Measurements from ENCODE around the gene IER2.
A peak's percentile ranks its signal among the peaks of the same experiment; 100 is the strongest.
"Not testable (repeated sequence)": the region's sequence is repeated elsewhere in the genome, so short reads cannot be mapped to it uniquely, and the experiment has no call there.

Gene IER2

GRCh38 chr19:13190781-13191540, 40.8 kb downstream of the IER2 start:
- no peak for DNase-seq (ENCODE audit: low read depth in 1 of 2, low spot score in 1 of 2)

- DNase-seq (ENCODE audit: low read depth in 1 of 2, low spot score in 1 of 2): peak in 1 of 2 donors; percentile 37
Observed at GRCh38 chr19:13195678-13196077, 45.5 kb downstream of the IER2 start.

GRCh38 chr19:13198634-13199033, 48.4 kb downstream of the IER2 start:
- DNase-seq (ENCODE audit: low read depth in 1 of 2, low spot score in 1 of 2): no peak

GRCh38 chr19:13202112-13202511, 51.9 kb downstream of the IER2 start:
- not testable (repeated sequence) for DNase-seq (ENCODE audit: low read depth in 1 of 2, low spot score in 1 of 2)

Measured in activated CD4-positive, alpha-beta T cell treated with anti-CD3 and anti-CD28 coated beads, Interleukin-2, amount 50 U/mL, for 24 hours (primary cell).